NCI-H1417 (cell line): ENCODE measurements around the gene CCL17.
A peak's percentile ranks its signal among the peaks of the same experiment; 100 is the strongest.

Source experiments
- DNase-seq, 3 experiments: peaks; one replicate each; lab custom pipeline; 2025; lab: John Stamatoyannopoulos, UW

Gene CCL17

GRCh38 chr16:57377080-57377841 is 27.3 kb upstream of the CCL17 start:
- no peak for DNase-seq

- DNase-seq: no peak
These were observed 25.0 kb upstream of the CCL17 start for GRCh38 chr16:57379579-57379978.

- DNase-seq: no peak
These were observed 23.7 kb upstream of the CCL17 start for GRCh38 chr16:57380671-57381462.

GRCh38 chr16:57381791-57382534 is 22.6 kb upstream of the CCL17 start:
- no peak for DNase-seq

- DNase-seq: no peak
These were observed 21.9 kb upstream of the CCL17 start for GRCh38 chr16:57382535-57383275.

- DNase-seq: no peak
These were observed 21.0 kb upstream of the CCL17 start for GRCh38 chr16:57383276-57384247.

GRCh38 chr16:57384248-57385070 is 20.1 kb upstream of the CCL17 start:
- no peak for DNase-seq

- no peak for DNase-seq
These were observed 19.5 kb upstream of the CCL17 start for GRCh38 chr16:57385083-57385482.

- DNase-seq: peak in 2 of 3 experiments; percentile 11 to 65
These were observed 18.1 kb upstream of the CCL17 start for GRCh38 chr16:57386381-57386951.

GRCh38 chr16:57387598-57388354 is 16.8 kb upstream of the CCL17 start:
- no peak for DNase-seq

GRCh38 chr16:57388359-57389086 is 16.0 kb upstream of the CCL17 start:
- DNase-seq: no peak

- DNase-seq: no peak
These were observed 15.5 kb upstream of the CCL17 start for GRCh38 chr16:57389087-57389468.

GRCh38 chr16:57390636-57391295 is 13.8 kb upstream of the CCL17 start:
- DNase-seq: no peak

GRCh38 chr16:57391300-57391699 is 13.3 kb upstream of the CCL17 start:
- DNase-seq: no peak

- DNase-seq: no peak
These were observed 12.9 kb upstream of the CCL17 start for GRCh38 chr16:57391708-57392107.

- DNase-seq: no peak
These were observed 11.9 kb upstream of the CCL17 start for GRCh38 chr16:57392694-57393093.

- no peak for DNase-seq
These were observed 10.1 kb upstream of the CCL17 start for GRCh38 chr16:57394444-57394843.

- no peak for DNase-seq
These were observed 9.5 kb upstream of the CCL17 start for GRCh38 chr16:57395026-57395425.
